Activated CD4-positive, alpha-beta T cell treated with anti-CD3 and anti-CD28 coated beads, Interleukin-2, amount 10 ng/mL, durations not matched to agents 24 days and 14 days (primary cell): ENCODE measurements around the gene DGKB. TPM values are rescaled to one million over a fixed set of nuclear protein-coding genes. Genes with fewer than 3 reads are reported as not detected.
A peak's percentile ranks its signal among the peaks of the same experiment; 100 is the strongest.
"Not testable (repeated sequence)": the region's sequence is repeated elsewhere in the genome, so short reads cannot be mapped to it uniquely, and the experiment has no call there.

Experiments used
- DNase-seq: peaks from one replicate; pipeline ENCODE4 v3.0.0; 2022
- H3K27ac Mint-ChIP-seq: one replicate; pipeline ENCODE4 v1.8.0; 2022; ENCODE audit warnings: mild to moderate bottlenecking, mixed read lengths
- H3K27me3 Mint-ChIP-seq: one replicate; pipeline ENCODE4 v1.8.0; 2022; ENCODE audit warnings: mixed read lengths
- H3K36me3 Mint-ChIP-seq: one replicate; pipeline ENCODE4 v1.8.0; 2022; ENCODE audit warnings: low read depth, mild to moderate bottlenecking, mixed read lengths
- H3K4me1 Mint-ChIP-seq: one replicate; pipeline ENCODE4 v1.8.0; 2021; ENCODE audit warnings: mixed read lengths
- H3K4me3 Mint-ChIP-seq: one replicate; pipeline ENCODE4 v1.8.0; 2022; ENCODE audit warnings: mild to moderate bottlenecking, moderate library complexity, mixed read lengths
- H3K9me3 Mint-ChIP-seq: one replicate; pipeline ENCODE4 v1.8.0; 2021; ENCODE audit warnings: mixed read lengths
- intact Hi-C: fragments of 100-400 bp; cut with micrococcal nuclease; formaldehyde crosslinking; loops from one replicate; pipeline ENCODE4 v1.15.1; 2023
- total RNA-seq: library from RNA; stranded (reverse); gene quantifications from 2 replicates; pipeline ENCODE4 v1.2.3, GENCODE V29; 2022

DGKB gene
- total RNA-seq, 1 donor from 2014 or later, result not detected

- Mint-ChIP-seq H3K27me3 (no peaks in the 10 kb centered on the region), H3K4me3 (no peak overlapping the region), H3K4me1 (no peaks in the 10 kb centered on the region), H3K27ac (no peak overlapping the region), H3K9me3 (no peaks in the 10 kb centered on the region), H3K36me3 (no peaks in the 10 kb centered on the region)
- no peak for DNase-seq
- intact Hi-C loops, result no loop called here
Observed at GRCh38 chr7:14495633-14496032, 406.9 kb downstream of the DGKB start.

- H3K36me3 Mint-ChIP-seq, result no peaks in the 10 kb centered on the region
- no peaks in the 10 kb centered on the region for H3K27me3 Mint-ChIP-seq
- H3K27ac Mint-ChIP-seq, result no peak overlapping the region
- intact Hi-C loops, result no loop called here
- no peak for DNase-seq
- H3K4me3 Mint-ChIP-seq, result no peak overlapping the region
- no peaks in the 10 kb centered on the region for H3K9me3 Mint-ChIP-seq
- H3K4me1 Mint-ChIP-seq, result no peaks in the 10 kb centered on the region
Observed at GRCh38 chr7:14487701-14488395, 414.7 kb downstream of the DGKB start.

GRCh38 chr7:14483663-14484062 lies 418.9 kb downstream of the DGKB start:
- H3K27ac Mint-ChIP-seq, result no peak overlapping the region
- no peaks in the 10 kb centered on the region for H3K27me3 Mint-ChIP-seq
- intact Hi-C loops, result no loop called here
- H3K36me3 Mint-ChIP-seq, result no peaks in the 10 kb centered on the region
- H3K4me3 Mint-ChIP-seq, result no peak overlapping the region
- no peak for DNase-seq
- H3K4me1 Mint-ChIP-seq, result no peaks in the 10 kb centered on the region
- no peaks in the 10 kb centered on the region for H3K9me3 Mint-ChIP-seq

GRCh38 chr7:14480281-14480680 lies 422.3 kb downstream of the DGKB start:
- Mint-ChIP-seq H3K27ac (no peak overlapping the region), H3K36me3 (no peaks in the 10 kb centered on the region), H3K4me1 (no peaks in the 10 kb centered on the region), H3K9me3 (no peaks in the 10 kb centered on the region), H3K27me3 (no peaks in the 10 kb centered on the region), H3K4me3 (no peak overlapping the region)
- DNase-seq, result no peak
- intact Hi-C loops, result no loop called here

GRCh38 chr7:14478834-14479510 lies 423.6 kb downstream of the DGKB start:
- H3K27ac Mint-ChIP-seq, result no peak overlapping the region
- intact Hi-C loops, result no loop called here
- no peaks in the 10 kb centered on the region for H3K9me3 Mint-ChIP-seq
- no peak for DNase-seq
- H3K4me1 Mint-ChIP-seq, result no peaks in the 10 kb centered on the region
- H3K4me3 Mint-ChIP-seq, result no peak overlapping the region
- no peaks in the 10 kb centered on the region for H3K27me3 Mint-ChIP-seq
- H3K36me3 Mint-ChIP-seq, result no peaks in the 10 kb centered on the region

GRCh38 chr7:14461716-14462115 lies 440.8 kb downstream of the DGKB start:
- H3K4me1 Mint-ChIP-seq, DNase-seq, H3K27ac Mint-ChIP-seq, H3K4me3 Mint-ChIP-seq, H3K9me3 Mint-ChIP-seq, intact Hi-C loops, H3K27me3 Mint-ChIP-seq, H3K36me3 Mint-ChIP-seq: not testable (repeated sequence)

GRCh38 chr7:14458846-14459245 lies 443.7 kb downstream of the DGKB start:
- H3K36me3 Mint-ChIP-seq, H3K4me3 Mint-ChIP-seq, H3K9me3 Mint-ChIP-seq, H3K27ac Mint-ChIP-seq, H3K27me3 Mint-ChIP-seq, DNase-seq, H3K4me1 Mint-ChIP-seq: not testable (repeated sequence)
- intact Hi-C loops, result loop anchor here (2.0 to 5.0 kb wide), 2 partner anchors 1178 to 1822 kb away; no protein-coding TSS in a partner anchor

GRCh38 chr7:14457568-14458453 lies 444.7 kb downstream of the DGKB start:
- H3K9me3 Mint-ChIP-seq, result no peaks in the 10 kb centered on the region
- no peak overlapping the region for H3K27ac Mint-ChIP-seq
- no peak overlapping the region for H3K4me3 Mint-ChIP-seq
- no peaks in the 10 kb centered on the region for H3K36me3 Mint-ChIP-seq
- DNase-seq, result peak; percentile 79
- peaks cover 2% of the 10 kb centered on the region for H3K4me1 Mint-ChIP-seq
- intact Hi-C loops, result loop anchor here (2.0 to 5.0 kb wide), 2 partner anchors 1177 to 1821 kb away; no protein-coding TSS in a partner anchor
- no peaks in the 10 kb centered on the region for H3K27me3 Mint-ChIP-seq

GRCh38 chr7:14449291-14449690 lies 453.3 kb downstream of the DGKB start:
- intact Hi-C loops, result no loop called here
- Mint-ChIP-seq H3K9me3 (peaks cover 5% of the 10 kb centered on the region), H3K27ac (no peak overlapping the region), H3K36me3 (no peaks in the 10 kb centered on the region), H3K4me1 (no peaks in the 10 kb centered on the region), H3K4me3 (no peak overlapping the region), H3K27me3 (no peaks in the 10 kb centered on the region)
- DNase-seq, result no peak

GRCh38 chr7:14446829-14447228 lies 455.7 kb downstream of the DGKB start:
- Mint-ChIP-seq H3K27ac (no peak overlapping the region), H3K36me3 (no peaks in the 10 kb centered on the region), H3K4me1 (no peaks in the 10 kb centered on the region), H3K9me3 (peaks cover 5% of the 10 kb centered on the region), H3K4me3 (no peak overlapping the region), H3K27me3 (no peaks in the 10 kb centered on the region)
- no peak for DNase-seq
- intact Hi-C loops, result no loop called here

- no peak for DNase-seq
- Mint-ChIP-seq H3K27ac (no peak overlapping the region), H3K4me1 (no peaks in the 10 kb centered on the region), H3K36me3 (no peaks in the 10 kb centered on the region), H3K4me3 (no peak overlapping the region), H3K9me3 (peaks cover 5% of the 10 kb centered on the region), H3K27me3 (no peaks in the 10 kb centered on the region)
- intact Hi-C loops, result no loop called here
Observed at GRCh38 chr7:14446219-14446618, 456.3 kb downstream of the DGKB start.

- no peaks in the 10 kb centered on the region for H3K9me3 Mint-ChIP-seq
- no peaks in the 10 kb centered on the region for H3K36me3 Mint-ChIP-seq
- intact Hi-C loops, result no loop called here
- no peak overlapping the region for H3K27ac Mint-ChIP-seq
- no peak overlapping the region for H3K4me3 Mint-ChIP-seq
- H3K27me3 Mint-ChIP-seq, result no peaks in the 10 kb centered on the region
- DNase-seq, result no peak
- no peaks in the 10 kb centered on the region for H3K4me1 Mint-ChIP-seq
Observed at GRCh38 chr7:14438366-14438765, 464.2 kb downstream of the DGKB start.

- Mint-ChIP-seq H3K9me3 (no peaks in the 10 kb centered on the region), H3K4me1 (no peaks in the 10 kb centered on the region), H3K27ac (no peak overlapping the region), H3K27me3 (no peaks in the 10 kb centered on the region), H3K36me3 (no peaks in the 10 kb centered on the region), H3K4me3 (no peak overlapping the region)
- intact Hi-C loops, result no loop called here
- DNase-seq, result no peak
Observed at GRCh38 chr7:14436878-14437277, 465.7 kb downstream of the DGKB start.

GRCh38 chr7:14432924-14433323 lies 469.6 kb downstream of the DGKB start:
- Mint-ChIP-seq H3K4me1 (no peaks in the 10 kb centered on the region), H3K4me3 (no peak overlapping the region), H3K36me3 (no peaks in the 10 kb centered on the region), H3K27me3 (no peaks in the 10 kb centered on the region), H3K9me3 (no peaks in the 10 kb centered on the region), H3K27ac (no peak overlapping the region)
- intact Hi-C loops, result no loop called here
- no peak for DNase-seq
